HT-29 (cell line): ENCODE measurements around the gene FAM83E. TPM values are rescaled to one million over a fixed set of nuclear protein-coding genes. Genes with fewer than 3 reads are reported as not detected.
"Not testable (repeated sequence)": the region's sequence is repeated elsewhere in the genome, so short reads cannot be mapped to it uniquely, and the experiment has no call there.

Source experiments
- DNase-seq: peaks from one replicate; pipeline ENCODE4 v3.0.0-alpha.2; 2015; ENCODE audit warnings: low spot score
- total RNA-seq: library from RNA; depleted of rRNA; stranded (reverse); fragments of >200 nt; shearing (Covaris generic); gene quantifications from 2 replicates; pipeline ENCODE4 v1.2.3, GENCODE V29; 2014

Gene FAM83E
- total RNA-seq, 1 experiment from 2014 or later, result 18.5 TPM

DNA sequence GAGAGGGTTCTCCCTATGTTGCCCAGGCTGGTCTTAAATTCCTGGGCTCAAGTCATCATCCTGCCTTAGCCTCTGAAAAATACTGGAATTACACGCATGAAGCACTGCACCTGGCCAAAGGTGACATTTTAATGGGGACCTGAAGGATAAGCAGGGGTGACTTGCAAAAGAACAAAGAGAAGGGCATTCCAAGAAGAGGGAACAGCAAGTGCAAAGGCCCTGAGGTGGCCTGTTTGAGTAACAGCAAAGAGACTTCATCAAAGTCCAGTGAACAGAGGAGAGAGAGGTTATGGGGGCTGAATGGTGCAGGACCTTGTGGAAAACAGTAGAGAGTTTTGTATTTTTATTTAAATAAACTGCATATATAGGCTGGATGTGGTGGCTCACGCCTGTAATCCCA lies 27.0 kb upstream of the FAM83E start:
- no peak for DNase-seq

DNA sequence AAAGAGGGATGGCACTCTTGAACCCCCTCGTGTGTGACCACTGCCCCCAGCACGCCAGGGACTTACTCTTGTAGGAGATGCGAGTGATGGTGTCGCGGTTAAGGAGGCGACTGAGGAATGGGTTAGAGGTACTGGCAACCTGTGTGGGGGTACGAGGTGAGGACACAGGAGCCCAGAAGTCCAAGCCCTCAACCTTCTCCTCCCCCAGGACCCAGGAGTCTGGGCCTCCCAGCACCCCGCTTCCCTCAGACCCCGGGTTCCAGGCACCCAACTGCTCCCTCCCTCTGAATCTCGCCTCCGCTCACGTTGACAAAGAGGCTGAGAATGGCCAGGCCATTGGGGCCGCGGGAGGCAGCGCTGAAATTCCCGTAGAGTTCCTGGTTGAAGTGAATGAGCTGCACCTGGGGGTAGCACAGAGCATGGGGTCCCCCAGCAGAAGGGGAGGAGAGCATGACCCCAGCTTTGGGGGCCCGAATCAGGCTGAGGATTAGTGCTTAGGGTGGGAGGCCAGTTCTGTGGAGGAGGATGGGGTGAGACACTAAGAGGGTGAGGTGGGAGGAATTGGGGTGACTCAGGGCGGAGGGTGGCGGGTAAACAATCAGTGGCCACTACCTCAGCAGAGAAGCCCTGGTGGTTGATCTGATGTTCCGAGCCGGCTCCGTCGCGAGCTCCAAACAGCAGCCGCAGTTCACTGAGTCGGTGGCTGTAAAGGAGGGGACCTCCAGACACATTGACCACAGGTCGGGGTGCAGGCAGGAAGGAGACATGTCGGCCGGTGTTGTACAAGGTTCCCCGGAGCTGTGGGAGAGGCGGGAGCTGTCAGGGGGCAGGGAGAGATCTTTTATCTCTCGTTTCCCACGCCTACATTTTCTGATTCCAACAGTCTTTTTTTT lies 24.9 kb upstream of the FAM83E start:
- DNase-seq, result peak; percentile 45

DNA sequence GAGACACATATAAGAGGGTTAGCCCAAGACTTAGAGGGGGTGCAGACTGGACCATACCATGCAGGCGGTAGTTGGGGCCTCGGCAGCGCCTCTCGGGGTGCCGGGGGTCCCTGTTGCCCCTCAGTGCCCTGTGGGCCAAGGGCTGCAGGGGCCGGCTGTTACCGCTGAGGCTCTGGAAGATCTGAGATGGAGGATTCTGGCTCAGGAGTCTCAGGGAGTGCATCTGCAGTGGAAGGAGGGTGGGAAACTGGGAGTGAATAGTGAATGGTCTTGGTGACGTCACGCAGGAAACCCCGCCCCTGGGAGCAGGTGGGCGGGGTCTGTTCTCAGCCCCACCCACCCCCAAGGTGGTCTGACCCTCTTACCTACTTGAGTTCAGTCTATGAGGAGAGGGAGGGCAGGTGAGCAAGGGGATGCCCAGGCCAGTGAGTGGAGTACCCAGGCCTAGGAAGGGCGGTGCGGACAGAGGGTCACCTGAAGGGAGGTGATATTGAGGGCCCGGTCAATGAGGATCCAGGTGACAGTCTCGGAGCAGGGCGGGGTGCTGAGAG lies 24.0 kb upstream of the FAM83E start:
- no peak for DNase-seq

DNA sequence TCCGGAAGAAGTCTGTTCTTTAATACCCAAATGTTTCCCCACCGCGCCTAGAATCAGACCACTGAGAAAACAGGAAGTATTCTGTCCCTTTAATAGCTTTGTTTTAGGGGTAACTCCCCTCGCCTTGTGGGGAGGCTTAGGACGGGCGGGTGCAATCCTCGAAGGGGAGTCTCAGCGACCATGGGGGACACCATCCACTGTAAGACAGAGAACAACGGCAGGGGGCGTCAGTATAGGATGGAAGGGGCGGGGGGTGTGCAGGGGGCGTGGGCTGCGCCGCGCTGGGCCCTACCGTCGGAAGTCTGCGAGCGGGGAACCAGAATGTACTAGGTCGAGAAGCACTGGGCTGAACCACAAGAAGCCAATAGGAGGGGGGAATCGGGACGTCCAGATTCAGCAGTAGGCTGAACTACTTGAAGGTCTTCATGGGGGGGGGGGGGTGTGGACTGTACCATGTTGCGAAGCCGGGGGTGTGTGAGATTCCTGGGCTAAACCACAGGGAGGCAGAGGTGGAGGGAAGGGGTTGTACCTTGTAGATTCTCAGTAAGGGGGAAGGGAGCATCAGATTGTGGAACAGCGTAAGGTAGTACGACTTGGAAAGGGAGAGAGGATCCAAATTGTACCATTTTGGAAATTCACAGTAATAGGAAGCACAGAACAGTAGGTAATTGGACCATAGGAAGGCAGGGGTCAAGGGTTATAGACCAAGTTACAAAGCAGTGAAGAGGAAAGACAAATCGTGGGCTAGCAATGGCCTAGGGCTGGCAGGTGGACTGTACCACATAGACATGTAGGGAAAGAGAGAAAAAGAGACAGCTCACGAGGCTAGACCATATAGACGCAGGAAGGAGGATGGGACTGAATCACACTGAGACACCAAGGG lies 23.3 kb upstream of the FAM83E start:
- DNase-seq, result peak; percentile 95

DNA sequence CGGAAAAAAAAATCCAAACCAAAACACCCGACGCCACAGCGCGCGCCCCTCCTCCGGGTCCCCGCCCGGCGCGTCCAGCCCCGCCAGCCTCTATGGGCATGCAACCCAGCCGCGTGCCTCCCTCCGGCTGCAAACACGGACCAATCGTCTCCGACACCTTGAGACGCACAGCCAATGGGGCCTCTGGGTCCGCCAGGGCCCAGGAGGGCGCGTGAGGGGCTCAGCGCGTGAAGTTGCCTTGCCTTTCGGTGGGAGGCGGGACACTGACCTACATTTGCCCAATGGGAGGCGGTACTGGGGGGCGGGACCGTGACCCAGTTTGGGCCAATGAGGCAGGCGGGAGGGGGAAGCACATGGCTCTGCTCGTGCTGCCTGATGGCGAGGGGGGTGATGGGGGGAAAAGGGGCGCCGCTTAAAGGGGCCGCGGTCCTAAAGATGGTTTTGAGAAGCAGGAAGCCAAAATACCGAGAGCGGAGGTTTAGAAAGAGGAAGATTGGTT lies 22.6 kb upstream of the FAM83E start:
- DNase-seq, result peak; percentile 99

DNA sequence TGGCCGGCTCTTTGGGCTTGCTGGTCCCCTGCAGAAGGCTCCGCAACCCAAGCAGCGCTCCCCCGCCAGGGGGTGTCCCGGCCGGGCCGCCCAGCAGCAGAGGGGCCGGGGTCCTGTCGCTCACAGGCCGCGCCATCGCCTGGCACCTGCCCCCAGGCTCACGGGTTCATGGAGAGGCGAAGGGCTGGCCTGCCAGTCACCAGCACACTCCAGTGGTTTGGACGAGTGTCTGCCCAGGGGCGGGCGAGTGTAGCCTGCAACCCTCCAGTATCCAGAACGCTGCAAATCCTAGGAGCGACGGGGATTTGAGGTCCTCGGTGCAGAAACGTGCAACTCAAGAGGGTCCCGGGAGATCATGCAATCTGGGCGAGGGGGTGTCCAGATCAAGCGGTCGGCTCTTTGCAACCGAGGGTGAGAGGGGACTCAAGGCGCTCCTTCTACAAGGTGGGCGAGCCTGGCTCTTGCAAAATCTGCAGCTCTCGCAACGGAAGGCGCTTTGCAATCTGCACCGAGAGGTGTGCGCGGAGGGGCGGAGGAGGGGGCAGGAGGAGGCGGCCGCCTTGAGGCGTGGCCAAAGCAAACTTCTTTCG lies 22.1 kb upstream of the FAM83E start, which contains the start of gene DBP:
Gene DBP, minus strand, starts transcription at position 521 of the 590 bp plus-strand sequence. Its CDS starts 385 bp downstream, at position 136.
- DNase-seq, result peak; percentile 77

DNA sequence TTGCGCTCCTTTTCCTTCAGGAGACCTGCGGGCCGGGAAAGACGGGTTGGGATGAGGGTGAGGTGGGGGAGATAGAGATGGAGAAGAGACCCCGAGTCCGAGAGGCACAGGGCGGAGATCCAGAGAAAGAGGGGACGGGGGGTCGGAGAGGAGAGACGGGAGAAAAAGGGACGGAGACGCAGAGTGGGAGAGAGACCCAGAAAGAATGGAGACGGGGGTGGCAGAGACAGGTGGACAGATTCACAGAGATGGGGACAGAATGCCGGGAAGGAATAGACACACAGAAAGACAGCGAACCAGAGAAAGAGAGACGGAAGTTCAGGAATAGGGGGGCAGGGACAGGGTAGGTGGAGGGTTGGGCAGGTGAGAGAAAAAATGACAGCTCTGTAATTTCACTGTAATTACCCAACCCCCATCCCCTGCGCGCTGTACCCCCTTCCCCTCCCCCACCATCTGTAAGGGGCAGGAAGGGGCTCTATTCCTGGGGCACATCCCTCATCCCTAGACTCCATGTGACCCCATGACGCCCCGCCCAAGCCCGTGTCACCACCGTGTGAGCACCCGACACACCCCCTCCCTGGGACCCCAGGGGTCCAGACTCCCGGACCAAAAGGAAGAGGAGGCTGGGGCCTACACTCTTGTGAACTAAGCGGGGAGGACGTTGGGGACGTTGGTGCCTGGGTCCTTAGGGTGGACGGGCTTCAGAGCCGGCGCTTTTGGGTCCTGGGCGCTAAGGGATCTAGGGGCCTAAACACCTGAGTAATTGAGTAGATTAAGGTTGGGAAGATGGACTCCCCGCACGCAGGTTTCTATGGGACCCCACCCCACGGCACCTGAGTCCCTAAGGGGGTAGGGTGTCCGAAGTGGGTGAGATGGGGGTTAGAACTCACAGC lies 21.3 kb upstream of the FAM83E start:
- DNase-seq, result peak; percentile 48

DNA sequence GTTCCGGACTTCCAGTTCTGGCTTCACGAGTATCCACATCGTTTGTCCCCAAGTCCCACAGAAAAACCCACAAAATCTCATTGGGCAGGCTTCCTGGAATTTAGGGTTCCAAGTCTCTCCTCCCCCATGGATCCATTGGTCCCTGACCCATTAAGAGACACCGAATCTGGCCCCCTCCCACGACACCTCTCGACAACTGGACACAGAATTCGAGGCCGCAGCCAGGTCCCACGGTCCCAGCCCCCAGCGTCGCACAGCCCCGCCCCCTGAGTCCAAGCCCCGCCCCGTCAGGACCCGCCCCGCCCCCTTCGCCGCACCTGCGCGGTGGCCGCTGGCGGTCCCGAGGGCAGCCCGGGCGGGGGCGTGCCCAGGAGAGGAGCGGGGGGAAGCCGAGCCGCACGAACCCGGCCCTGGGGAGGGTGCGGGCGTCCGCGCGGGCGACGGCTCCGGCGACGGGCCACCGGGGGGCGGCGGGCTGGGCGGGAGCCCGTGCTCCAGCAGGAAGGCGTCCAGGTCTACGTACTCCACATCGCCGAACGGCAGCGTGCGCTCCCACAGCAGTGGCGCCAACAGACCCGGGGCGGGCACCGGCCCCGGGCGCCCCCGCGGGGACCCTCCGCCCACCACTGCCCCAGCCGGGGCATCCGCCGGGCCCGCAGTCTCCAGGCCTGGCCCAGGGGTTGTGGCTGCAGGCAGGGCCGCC lies 20.5 kb upstream of the FAM83E start:
- DNase-seq, result peak; percentile 73

DNA sequence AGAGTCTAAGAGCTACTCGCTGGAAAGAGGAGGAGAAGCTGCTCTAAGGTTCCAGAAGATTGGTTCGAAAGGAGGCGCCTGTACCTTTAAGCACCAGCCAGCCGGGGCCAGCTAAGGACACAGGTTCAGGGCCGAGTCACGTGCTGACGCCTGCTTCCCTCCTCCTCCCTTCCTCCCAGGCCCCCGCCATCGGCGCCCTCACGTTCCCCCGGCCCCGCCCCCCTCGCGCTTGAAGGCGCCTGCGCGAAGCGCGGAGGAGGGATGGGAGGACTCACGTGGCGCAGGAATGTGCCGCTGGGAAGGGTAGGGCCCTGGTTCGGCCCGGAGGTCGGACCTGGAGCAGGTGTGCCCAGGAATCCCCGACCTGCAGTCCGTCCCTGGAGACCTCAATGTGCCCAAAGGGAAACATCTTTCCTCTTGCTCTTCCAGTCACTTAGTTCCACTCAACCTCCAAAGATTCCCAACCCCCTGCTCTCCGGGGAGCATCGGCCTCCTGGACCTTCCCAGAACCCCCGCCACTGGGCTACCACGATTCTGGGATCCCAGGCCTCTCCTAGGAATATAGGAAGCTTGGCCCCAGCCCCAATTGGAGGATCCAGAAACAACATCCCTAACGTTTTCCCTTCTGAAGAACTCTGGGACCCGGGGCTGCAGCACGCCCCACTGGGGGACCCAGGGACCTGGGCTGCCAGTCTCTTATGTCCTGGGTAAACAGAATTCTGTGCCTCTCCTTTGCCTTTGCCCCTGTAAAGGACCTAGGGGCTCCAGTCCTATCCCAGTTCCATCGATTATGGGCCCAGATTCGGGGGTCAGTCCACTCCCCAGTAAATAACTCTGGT lies 19.8 kb upstream of the FAM83E start:
- DNase-seq, result peak; percentile 97

DNA sequence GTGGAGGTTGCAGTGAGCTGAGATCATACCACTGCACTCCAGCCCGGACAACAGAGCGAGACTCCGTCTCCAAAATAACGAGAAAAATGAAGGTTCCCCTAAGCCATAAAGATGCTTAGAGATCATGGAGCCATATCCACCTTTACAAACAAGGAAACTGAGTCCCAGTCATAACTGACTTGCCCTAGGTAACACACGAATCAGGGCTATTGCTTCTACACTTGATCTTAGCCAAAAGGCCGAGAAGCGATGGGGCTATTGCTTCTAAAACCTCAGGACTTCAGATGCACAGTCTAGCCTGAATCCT lies 19.1 kb upstream of the FAM83E start:
- DNase-seq, result no peak

DNA sequence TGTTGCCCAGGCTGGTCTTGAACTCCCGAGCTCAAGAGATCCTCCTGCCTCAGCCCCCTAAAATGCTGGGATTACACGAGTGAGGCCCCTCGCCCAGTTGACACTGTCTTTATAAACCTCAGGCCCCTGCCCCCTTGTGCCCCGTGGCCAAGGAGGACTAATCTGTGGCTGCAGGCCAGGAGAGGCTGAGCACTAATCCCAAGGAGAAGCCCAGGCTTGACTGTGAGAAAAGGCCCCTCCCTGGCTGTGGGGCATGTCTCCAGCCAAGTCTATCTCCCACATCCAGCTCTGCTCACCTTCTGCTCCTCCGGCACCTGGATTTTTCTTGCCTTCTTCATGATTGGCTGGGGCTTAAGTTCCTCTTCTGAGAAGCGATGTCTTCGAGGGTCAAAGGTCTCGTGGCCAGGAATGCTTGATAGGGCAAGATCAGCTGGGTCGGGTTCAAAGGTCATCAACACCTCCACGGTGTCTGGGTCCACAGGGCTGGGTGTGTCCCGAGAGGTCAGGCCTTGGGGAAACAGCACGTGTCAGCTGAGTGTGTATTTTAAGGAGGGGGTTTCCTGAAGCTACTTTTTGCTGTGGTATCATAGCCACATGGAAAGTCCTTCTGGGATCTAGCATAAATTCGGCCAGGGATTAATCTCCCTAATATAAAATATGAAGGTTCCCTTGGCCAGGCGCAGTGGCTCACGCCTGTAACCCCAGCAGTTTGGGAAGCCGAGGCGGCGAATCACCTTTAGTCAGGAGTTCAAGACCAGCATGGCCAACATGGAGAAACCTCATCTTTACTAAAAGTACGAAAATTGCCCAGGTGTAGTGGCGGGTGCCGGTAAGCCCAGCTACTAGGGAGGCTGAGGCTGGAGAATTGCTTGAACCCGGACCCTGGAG lies 18.5 kb upstream of the FAM83E start:
- no peak for DNase-seq

DNA sequence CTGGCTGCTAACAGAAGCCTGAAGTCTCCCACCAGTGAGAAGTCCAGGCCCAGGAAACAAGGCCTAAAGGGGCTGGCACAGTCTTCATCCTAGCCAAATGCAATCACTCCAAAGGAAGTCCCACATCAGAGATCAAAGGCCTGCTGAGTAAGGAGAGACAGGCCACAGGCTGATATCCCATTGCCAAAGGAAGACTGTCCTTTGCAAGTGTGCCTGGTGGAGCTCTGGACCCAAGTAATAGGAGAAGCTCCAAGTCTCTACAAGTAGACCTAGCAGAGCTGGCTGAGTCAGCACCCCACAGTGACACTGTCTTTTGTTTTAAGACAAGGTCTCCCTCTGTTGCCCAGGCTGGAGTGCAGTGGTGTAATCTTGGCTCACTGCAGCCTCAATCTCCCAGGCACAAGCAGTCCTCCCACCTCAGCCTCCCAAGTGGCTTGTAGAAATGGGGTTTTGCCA lies 17.8 kb upstream of the FAM83E start:
- DNase-seq, result peak; percentile 33

DNA sequence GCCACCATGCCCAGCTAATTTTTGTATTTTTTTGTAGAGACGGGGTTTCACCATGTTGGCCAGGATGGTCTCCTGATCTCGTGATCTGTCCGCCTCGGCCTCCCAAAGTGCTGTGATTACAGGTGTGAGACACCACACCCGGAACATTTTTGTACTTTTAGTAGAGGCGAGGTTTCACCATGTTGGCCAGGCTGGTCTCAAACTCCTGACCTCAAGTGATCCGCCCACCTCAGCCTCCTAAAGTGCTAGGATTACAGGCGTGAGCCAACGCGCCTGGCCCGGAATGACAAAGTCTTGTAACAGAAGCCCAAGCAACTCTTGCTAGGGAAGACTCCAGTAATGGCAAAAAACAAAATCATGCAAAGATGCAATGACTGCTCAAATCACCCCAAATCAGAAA lies 17.4 kb upstream of the FAM83E start:
- DNase-seq, result not testable (repeated sequence)

DNA sequence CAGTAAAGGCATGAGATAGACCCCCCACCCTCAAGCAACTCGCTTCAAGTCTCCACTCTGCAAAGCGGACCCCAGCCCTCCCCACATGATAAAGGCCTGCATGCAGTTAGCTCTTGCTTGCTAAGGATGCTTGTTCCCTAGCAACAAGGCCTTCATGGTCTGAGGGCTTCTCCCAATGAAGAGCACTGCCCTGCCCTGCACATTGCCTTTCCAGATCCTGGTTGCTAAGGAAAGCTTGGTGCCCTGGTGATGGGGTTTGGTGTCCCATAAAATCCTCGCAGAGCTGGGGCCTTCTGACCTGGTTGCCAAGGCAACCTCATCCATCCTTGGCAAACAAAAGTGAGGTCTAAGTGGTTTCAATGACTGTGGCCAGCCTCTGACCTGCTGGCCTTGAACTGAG lies 16.3 kb upstream of the FAM83E start:
- peak; percentile 64 for DNase-seq

DNA sequence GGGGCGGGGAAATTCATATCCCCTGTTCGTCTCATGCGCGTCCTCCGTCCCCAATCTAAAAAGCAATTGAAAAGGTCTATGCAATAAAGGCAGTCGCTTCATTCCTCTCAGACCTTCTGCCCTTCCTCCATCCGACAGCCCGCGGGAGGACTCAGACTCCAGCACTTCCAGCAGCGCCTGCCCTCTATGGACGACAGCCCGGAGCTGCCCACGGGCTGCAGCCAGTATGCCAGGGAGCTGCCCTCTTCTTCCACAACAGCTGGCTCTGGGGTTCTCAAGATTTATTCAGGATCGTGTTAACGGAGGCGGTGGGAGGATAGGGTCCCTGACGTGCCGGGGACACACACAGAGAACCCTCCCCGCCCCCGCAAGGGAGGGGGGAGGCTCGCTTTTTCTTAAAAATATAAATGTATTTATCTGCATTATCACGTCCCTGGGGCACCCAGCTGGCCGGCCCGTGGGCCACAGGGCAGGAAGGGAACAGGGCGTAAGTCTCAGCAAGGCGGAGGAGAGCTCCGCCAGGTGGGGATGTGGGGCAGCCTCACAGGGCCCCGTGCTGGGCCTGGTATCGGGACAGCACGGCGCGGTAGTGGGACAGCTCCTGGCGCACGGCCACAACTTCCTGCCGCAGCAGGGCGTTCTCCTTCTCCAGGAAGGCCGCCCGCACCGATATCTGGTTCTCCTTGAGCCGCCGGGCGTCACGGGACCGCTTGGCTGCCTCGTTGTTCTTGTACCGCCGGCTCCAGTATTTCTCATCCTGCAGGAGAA lies 15.6 kb upstream of the FAM83E start:
- peak; percentile 90 for DNase-seq

DNA sequence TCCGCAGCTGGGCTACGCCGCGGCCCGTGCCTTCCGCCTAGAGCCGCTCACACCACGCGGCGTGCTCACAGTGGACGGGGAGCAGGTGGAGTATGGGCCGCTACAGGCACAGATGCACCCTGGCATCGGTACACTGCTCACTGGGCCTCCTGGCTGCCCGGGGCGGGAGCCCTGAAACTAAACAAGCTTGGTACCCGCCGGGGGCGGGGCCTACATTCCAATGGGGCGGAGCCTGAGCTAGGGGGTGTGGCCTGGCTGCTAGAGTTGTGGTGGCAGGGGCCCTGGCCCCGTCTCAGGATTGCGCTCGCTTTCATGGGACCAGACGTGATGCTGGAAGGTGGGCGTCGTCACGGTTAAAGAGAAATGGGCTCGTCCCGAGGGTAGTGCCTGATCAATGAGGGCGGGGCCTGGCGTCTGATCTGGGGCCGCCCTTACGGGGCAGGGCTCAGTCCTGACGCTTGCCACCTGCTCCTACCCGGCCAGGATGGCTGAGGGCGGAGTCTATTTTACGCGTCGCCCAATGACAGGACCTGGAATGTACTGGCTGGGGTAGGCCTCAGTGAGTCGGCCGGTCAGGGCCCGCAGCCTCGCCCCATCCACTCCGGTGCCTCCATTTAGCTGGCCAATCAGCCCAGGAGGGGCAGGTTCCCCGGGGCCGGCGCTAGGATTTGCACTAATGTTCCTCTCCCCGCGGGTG lies 14.9 kb upstream of the FAM83E start:
- peak; percentile 98 for DNase-seq

DNA sequence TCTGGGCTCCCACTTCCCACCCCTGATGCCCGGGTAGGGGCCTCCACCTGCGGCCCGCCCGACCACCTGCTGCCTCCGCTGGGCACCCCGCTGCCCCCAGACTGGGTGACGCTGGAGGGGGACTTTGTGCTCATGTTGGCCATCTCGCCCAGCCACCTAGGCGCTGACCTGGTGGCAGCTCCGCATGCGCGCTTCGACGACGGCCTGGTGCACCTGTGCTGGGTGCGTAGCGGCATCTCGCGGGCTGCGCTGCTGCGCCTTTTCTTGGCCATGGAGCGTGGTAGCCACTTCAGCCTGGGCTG lies 14.4 kb upstream of the FAM83E start:
- DNase-seq, result no peak
